AG04450 (cell line): ENCODE data around the gene CRYBG3. TPM values are rescaled to one million over a fixed set of nuclear protein-coding genes. Genes with fewer than 3 reads are reported as not detected.

Experiments used
- CTCF ChIA-PET: fragments of 300-600, 350-600 bp; formaldehyde crosslinking; extraction: SDS; loops from one replicate; lab custom pipeline; 2022; ENCODE audit warnings: antibody characterized with exemption, inconsistent platforms; lab: Charles Lee
- POLR2A ChIA-PET: fragments of 350-600 bp; formaldehyde crosslinking; extraction: SDS; loops from one replicate; lab custom pipeline; 2021; ENCODE audit warnings: antibody characterized with exemption, inconsistent platforms; lab: Yijun Ruan, JAX
- DNase-seq: peaks from one replicate; pipeline ENCODE4 v3.0.0-alpha.2; 2011; ENCODE audit warnings: low read depth, low spot score
- H3K27ac ChIP-seq: one replicate; pipeline ENCODE4 v1.5.1; 2012; ENCODE audit warnings: low read depth, low read length, control low read depth
- H3K27me3 ChIP-seq: one replicate; pipeline ENCODE4 v1.6.0; 2012; ENCODE audit warnings: low read length; ENCODE audit not compliant: control insufficient read depth, insufficient read depth
- H3K4me3 ChIP-seq: 2 replicates; pipeline ENCODE4 v1.5.1; 2011; ENCODE audit warnings: mild to moderate bottlenecking, low read depth, low read length, control low read depth
- H3K9me3 ChIP-seq: 2 replicates; pipeline ENCODE4 v1.5.1; 2012; ENCODE audit warnings: low read length; ENCODE audit not compliant: control insufficient read depth, insufficient read depth
- CTCF ChIP-seq: IDR thresholded peaks from 2 replicates; pipeline ENCODE4 v1.5.1; 2011; ENCODE audit warnings: low read depth, low read length, control low read depth, inconsistent platforms
- polyA plus RNA-seq: library from polyadenylated mRNA; depleted of rRNA; stranded (reverse); fragments of >200 nt; gene quantifications from 2 replicates; pipeline ENCODE4 v1.2.3, GENCODE V29; 2011

CRYBG3 gene
- polyA plus RNA-seq, 1 experiment, result 9.9 TPM

- Histone ChIP-seq H3K4me3 (no peak overlapping the region), H3K27me3 (no peaks in the 10 kb centered on the region), H3K27ac (no peak overlapping the region), H3K9me3 (no peaks in the 10 kb centered on the region)
- POLR2A ChIA-PET, result no interaction called here
- no peak for DNase-seq
- no peak for TF ChIP-seq CTCF
- CTCF ChIA-PET, result no interaction called here
Observed at GRCh38 chr3:97938444-97938843, 116.6 kb downstream of the CRYBG3 start.

GRCh38 chr3:97939401-97939800 lies 117.6 kb downstream of the CRYBG3 start:
- Histone ChIP-seq H3K27me3 (no peaks in the 10 kb centered on the region), H3K4me3 (no peak overlapping the region), H3K27ac (no peak overlapping the region), H3K9me3 (no peaks in the 10 kb centered on the region)
- ChIA-PET POLR2A (no interaction called here), CTCF (interaction anchor here (1.1 kb wide), 1 partner anchor 118 kb away, joined by 3 read pairs; no protein-coding TSS in a partner anchor)
- no peak for TF ChIP-seq CTCF
- no peak for DNase-seq

GRCh38 chr3:97940034-97940433 lies 118.2 kb downstream of the CRYBG3 start:
- TF ChIP-seq CTCF, result no peak
- CTCF ChIA-PET, result interaction anchor here (1.1 to 3.4 kb wide), 2 partner anchors 83 to 119 kb away, joined by 3 to 12 read pairs; no protein-coding TSS in a partner anchor
- Histone ChIP-seq H3K9me3 (no peaks in the 10 kb centered on the region), H3K27me3 (no peaks in the 10 kb centered on the region), H3K4me3 (no peak overlapping the region), H3K27ac (no peak overlapping the region)
- no peak for DNase-seq
- POLR2A ChIA-PET, result no interaction called here

- TF ChIP-seq CTCF, result no peak
- DNase-seq, result no peak
- H3K4me3 ChIP-seq, result no peak overlapping the region
- POLR2A ChIA-PET, result no interaction called here
- H3K27me3 ChIP-seq, result no peaks in the 10 kb centered on the region
- CTCF ChIA-PET, result interaction anchor here (0.7 to 3.4 kb wide), 3 partner anchors 13 to 80 kb away, joined by 3 to 12 read pairs (median 3); no protein-coding TSS in a partner anchor
- H3K9me3 ChIP-seq, result no peaks in the 10 kb centered on the region
- H3K27ac ChIP-seq, result no peak overlapping the region
Observed at GRCh38 chr3:97942801-97943546, 121.2 kb downstream of the CRYBG3 start.

- CTCF ChIA-PET, result no interaction called here
- H3K27me3 ChIP-seq, result no peaks in the 10 kb centered on the region
- no peaks in the 10 kb centered on the region for H3K9me3 ChIP-seq
- no peak overlapping the region for H3K4me3 ChIP-seq
- TF ChIP-seq CTCF, result no peak
- no peak for DNase-seq
- no peak overlapping the region for H3K27ac ChIP-seq
- POLR2A ChIA-PET, result no interaction called here
Observed at GRCh38 chr3:97948351-97949109, 126.7 kb downstream of the CRYBG3 start.
